NK-92 (cell line): Measurements from ENCODE around the gene TUBA4A.
"Not testable (repeated sequence)": the region's sequence is repeated elsewhere in the genome, so short reads cannot be mapped to it uniquely, and the experiment has no call there.

Experiments used
- DNase-seq: peaks from one replicate; lab custom pipeline; 2025; ENCODE audit not compliant: unreplicated experiment; lab: John Stamatoyannopoulos, UW

The TUBA4A gene

DNA sequence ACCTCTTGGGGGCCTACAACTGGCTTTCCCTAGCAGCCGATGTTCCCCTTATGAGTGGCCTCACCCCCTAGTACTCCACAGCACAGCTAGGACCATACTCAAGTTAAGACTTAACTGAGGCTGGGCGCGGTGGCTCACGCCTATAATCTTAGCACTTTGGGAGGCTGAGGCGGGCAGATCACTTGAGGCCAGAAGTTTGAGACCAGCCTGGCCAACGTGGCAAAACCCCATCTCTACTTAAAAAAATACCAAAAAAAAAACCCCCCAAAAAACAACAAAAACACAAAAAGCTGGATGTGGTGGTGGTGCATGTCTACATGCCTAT lies 33.4 kb upstream of the TUBA4A start:
- not testable (repeated sequence) for DNase-seq

DNA sequence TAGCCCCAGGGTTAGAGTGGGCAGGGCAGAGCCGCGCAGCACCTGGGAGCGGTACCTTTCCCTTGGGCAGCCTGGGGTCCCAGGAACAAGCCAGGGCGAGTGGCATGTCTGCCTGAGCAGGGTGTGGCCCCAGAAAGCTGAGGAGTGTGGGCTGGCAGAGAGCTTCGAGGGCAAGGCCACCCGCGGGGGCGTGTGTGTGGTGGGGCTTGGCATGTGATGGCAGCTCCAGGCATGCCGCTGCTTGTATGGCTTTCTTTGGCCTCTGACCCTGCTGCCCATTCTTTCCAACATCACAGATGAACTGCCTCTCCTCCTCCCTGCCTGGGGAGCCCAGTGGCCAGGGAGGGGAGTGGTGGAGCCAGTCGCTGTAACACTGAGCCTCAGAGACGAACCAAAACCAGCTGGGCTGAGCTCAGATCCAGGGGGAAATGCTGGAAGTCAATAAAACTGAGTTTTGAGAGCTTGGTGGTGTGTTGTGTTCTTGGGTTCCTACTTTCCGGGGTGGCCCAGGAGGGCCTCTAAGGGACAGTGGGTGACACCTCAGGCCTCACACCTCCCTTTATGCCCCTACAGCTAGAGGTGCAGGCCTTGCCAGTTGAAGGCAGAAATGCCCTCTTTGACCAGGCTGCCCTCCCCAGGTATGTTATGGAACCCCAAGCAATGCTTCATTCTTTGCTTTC lies 32.9 kb upstream of the TUBA4A start:
- no peak for DNase-seq

DNA sequence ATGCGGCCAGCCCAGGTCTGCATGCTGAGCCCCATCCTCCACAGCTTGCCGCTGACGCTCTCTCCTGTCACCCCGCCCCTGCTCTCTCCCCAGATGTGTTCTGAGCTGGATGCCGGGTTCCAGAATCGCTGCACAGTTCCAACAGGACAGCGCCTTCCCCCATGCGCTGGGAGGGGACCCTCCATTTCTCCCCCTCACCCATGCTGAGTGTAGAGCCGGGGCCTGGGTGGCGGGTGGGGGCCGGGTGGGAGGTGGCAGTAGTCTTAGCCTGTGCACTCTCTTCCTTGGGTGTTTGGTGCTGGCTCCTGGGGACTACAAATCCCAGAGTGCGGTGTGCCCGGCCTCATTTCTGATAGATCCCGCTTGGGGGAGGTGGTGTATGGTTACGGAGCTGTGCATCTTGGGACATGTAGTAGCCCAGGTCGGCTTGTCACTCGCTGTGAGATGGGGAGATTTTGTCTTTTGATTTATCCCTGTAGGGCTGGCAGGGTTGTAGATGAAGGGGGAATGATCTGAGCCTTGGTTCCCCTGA lies 32.2 kb upstream of the TUBA4A start:
- DNase-seq: no peak

DNA sequence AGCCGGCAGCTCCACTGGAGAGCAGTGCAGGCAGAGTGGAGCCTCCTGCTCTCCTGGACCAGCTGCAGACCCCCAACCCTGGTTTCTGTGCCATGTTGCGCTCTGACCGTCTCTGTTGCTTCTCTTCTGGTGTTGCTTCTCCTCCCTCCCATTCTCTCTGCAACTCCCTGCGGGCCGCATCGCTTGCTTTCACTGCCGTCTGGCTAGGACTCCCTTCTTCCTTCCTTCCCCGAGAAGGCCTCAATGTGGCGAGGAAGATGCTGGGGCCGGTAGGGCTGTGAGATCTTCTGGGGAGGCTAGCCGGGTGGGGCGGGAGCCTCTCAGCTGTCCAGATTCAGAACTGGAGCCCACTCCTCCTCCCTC lies 31.6 kb upstream of the TUBA4A start:
- DNase-seq: no peak

DNA sequence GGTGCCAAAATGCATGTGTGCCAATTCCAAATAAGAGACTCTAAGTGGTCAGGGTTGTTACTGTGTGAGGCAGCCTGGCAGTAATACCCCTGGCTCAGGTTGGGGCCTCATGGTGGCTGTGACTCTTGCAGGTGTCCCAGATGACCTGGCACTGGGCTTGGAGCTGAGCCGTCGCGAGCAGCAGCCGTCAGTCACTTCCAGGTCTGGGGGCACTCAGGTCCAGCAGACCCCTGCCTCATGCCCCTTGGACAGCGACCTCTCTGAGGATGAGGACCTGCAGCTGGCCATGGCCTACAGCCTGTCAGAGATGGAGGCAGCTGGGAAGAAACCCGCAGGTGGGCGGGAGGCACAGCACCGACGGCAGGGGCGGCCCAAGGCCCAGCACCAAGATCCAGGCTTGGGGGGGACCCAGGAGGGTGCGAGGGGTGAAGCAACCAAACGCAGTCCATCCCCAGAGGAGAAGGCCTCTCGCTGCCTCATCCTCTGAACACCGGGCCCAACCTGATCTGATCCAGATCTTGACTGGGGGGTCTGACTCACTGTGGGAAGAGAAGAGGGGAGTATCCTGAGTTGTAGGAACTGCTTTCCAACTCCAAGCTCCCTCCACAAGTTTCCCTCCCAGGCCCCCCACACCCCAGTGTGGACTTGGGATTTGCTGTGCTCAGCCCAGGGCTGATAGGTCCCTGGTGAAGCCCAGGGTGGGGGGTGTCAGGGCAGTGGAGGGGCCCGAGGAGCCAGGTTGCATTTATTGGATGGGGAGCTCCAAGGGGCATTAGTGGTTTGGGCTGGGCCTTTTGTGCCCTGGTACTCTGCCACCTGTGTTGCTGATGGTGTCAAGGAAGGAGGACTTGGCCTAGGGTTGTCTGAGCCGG lies 31.0 kb upstream of the TUBA4A start:
- DNase-seq: no peak

DNA sequence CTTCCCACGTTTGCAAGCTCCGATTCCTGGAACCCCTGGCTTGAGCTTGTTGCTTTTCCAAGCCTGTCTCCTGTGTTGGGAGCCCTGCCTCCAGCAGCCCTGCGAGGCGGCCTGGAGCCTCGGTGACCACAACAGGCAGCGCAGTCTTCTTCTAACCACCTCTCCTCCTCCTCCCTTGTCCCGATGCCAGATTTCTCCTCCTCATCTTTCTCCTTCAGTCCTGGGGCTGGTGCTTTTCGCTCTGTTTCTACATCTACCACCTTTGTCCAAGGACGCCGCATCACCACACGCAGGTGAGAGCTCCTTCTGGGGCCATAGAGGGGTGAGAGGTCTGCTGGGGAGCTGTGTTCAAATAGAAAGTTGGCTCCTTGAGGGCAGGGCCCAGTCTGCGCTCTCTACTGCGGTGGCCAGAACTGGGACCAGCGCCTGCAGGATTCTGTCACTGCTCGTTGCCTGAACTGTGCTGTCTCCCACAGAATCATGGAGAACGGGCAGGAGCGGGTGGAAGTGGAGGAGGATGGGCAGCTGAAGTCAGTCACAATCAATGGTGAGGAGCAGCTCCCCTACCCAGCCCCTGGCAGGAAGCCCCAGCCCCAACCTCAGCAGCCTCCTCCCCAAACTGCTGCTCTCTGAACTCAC lies 29.3 kb upstream of the TUBA4A start:
- DNase-seq: no peak

DNA sequence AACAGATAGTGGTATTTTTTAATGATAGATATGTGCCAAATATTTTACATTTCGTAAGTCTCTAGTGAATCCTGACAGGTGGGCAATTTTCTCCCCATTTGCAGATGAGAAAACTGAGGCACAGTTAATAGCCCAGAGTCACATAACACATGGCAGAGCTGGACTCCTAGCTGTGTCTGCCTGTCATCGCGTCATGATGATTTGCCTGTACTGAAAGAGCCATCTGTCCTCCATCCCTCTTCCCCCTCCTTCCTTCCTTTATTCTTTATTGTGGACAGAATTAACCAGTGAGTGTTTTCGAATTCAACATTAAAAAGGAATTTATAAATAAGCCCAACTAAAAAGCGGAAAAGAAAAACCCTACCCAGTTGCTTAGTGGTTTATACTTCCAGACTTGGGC lies 28.7 kb upstream of the TUBA4A start:
- DNase-seq: no peak

DNA sequence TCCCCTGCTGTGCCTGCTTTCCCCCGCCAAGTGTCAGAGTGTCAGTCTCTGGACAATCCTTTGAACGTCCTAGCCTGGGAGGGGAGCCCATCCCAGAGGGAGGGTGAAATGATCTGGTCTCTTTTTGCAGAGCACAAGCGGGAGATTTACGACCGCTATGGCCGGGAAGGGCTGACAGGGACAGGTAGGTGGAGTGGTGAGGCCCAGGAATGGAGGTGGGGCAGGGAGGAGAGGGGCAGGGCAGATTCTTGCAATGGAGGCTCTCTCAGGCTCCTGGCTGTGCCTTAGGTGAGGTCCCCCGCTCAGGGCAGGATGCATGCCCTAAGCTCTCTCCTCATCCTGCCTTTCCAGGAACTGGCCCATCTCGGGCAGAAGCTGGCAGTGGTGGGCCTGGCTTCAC lies 27.9 kb upstream of the TUBA4A start:
- no peak for DNase-seq

DNA sequence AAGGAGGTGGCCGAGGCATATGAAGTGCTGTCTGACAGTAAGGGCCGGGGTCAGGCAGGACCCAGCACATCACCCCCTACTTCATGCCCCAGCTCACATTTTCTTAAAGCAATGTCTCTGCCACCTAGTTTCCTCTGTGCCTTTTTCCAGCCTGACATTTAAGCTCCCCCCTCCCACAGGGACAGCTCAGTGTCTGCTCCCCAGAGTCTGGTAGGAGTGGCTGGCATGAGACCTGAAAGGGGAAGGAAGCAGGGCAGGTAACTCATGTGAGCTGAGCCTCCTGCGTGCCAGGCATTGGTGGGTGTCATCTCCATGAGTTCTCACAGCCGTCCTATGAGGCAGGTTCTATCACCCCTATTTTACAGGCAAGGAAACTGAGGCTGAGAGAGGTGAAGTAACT lies 26.9 kb upstream of the TUBA4A start:
- DNase-seq: no peak

DNA sequence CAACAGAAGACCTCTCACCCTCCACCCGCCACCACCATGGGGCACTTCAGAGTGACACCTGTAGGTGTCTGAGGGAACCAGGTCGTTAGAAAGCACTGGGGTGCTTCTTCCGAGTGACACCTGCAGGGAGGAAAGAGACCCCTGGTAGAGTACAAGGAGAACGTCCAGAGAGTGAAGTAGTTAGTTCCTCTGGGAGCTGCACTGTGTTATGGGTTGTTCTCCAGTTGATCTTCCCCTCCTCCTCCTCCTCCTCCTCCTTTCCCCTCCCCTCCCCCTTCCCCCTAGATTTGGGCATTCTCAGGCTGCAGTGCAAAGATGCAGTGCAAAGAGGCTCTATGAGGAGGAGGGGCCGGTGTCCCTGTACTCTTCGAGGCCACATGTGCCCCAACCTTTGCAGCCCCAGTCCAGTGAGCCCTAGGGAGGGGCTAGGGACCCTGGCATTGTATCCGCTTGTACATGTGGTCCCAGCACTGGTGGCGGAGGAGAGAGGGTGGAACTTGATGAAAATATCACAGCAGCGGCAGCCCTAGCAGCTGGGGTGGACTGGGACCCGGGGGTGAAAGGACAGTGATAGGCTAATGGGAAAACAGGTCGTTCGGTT lies 26.3 kb upstream of the TUBA4A start:
- DNase-seq: no peak

DNA sequence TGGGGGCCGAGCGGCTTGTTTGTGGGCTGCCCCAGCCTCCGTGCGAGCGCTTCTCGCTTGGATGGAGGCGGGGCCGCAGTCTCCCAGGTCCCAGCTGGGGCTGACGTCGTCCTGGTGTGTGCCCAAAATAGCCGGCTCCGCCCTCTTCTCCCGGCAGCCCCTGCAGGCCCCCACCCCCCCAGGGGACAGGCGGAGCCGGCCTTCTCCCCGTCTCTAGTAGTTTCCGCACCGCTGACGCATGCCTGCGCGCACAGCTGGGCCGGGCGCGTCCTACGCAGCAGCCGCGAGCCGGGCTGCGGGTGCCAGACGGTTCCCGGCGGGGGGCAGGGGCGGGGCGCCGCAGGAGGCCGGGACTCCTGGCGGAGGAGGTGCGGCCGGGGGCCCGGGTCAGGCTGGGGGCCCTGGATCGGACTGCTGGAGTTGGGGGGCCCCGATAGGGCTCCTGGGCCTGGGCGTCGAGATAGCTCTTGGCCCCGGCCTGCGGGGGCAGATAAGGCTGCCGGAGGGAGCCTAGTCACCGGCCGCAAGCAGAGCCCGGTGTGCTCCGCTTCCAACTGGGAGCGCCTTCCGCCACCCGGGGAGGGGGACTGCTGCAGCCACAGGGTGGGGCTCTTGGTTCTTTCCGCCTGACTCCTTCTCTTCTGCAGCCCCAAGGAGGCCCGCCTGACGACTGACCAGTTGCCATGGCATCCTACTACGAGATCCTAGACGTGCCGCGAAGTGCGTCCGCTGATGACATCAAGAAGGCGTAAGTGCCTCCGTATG lies 25.6 kb upstream of the TUBA4A start, which contains the start of gene DNAJB2:
DNAJB2 (plus strand) TSS at position 216 of the 765 bp plus-strand sequence; CDS start at position 684, 468 bp downstream.
- DNase-seq: peak; percentile 79

DNA sequence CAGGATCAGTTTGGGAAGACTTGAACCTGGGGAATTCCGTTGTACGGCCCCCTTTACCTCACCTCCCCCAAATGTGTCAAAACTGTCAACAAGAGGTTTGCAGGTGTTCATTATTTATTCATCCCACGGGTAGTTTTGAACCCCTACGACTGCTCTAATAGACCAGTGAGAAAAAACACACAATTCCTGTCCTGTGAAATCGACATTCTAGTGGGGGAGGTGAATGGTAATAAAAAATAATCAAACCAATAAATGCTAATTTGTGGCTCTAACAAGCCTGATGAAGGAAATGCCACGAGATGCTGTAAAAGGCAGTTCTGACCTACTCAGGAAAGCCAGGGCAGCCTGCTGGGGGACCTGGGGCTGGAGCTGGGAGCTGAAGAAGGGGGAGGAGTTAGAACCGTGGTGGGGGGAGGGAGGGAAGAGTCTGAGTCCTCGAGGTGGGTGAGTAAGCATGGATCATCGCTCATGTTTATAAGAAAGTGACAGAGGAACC lies 25.0 kb upstream of the TUBA4A start:
- DNase-seq: no peak

DNA sequence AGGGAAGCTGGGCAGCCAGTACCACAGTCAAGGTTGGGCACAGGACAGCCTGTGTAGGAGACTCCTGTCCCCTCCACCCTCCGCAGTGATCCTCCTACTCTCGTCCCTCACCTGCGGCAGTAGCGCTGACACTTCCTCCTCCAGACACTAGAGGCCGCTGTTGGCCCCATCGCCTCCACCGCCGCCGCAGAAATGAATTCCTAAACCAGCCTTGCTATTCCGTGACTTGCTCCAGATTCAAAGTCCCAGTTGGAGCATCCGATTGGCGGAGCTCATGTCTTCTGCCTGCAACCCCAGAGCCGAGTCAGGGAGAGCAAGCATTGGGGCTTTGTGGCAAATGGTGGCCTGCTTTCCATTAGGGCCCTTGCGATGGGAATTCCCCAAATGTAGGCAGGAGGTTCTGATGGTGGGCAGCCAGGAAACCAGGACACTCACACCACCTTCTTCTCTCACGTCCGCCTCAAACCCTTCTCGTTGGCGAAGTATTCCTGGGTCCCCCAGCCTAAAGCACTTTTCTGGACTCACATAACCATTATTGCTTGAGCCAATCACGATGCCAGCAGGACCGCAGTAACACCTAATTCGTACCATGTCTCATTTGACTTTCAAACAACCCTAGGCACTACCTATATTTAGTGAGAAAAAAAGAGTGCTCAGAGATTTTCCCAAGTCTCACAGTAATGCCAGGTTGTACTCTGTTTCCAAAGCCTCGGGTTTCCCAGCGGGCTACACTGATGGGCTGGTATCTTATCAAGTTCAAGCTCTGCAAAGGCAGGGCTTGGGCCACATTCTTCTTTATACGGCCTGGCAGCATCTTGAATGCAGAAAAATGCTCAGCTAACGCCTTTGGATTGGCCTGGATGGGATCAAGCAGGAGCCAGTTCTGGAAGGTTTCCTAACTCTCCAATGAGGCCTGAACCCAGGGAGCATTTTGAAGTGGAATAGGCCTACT lies 24.3 kb upstream of the TUBA4A start:
- DNase-seq: no peak

DNA sequence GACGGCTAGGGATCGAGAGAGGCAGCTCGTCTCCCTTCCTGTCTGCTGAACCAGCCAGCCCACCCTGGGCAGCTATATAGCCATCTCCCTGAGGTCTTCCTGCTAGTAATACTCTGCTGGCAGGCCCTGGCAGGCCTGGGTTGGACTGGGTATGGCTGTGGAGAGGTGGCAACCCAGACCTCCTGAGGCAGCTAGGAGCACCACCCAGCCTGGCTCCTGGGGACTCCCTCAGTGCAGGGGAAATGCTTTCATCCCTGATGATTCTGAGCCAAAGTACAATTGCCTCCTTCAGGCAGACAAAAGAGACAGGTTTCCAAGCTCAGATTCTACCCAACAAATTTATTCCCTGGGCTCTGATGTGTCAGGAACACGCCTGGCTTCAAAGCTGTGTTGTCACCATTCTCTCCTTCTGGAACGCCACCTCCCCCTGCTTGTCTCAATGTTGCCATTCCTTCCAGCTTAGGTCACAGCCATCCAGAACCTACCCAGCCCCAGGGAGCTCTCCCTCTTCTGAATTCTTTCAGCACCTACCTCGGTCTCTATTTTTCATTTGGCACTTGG lies 20.7 kb upstream of the TUBA4A start:
- DNase-seq: no peak

DNA sequence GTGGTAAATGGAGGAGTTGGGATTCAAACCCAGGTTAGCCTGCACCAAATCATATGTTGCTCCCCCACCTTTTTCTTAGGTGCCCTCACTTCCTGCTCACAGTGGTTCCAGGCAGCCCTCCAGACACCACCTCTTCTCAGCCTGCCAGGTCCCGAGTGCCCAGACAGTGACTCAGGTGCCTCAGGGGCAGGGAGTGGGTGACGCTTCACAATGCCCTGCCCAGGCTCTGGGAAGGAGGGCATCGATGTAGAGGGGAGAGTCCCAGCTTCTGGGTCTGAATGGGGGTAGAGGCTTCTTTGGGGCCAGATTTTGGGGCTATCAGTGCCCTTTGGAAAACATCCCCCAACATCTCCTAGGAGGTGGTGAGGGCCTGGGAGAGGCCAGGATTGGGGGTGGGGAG lies 20.2 kb upstream of the TUBA4A start:
- no peak for DNase-seq

DNA sequence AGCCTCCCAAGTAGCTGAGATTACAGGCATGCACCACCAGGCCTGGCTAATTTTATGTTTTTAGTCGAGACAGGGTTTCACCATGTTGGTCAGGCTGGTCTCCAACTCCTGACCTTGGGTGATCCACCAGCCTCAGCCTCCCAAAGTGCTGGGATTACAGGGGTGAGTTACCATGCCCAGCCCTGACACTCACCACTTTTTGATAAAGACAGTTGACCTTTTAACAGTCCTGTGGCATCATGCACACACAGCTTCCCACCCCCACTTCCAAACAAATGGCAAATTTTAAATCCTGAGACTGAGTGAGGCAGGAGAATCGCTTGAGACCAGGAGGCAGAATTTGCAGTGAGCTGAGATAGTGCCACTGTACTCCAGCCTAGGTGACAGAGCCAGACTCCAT lies 19.3 kb upstream of the TUBA4A start:
- no peak for DNase-seq

DNA sequence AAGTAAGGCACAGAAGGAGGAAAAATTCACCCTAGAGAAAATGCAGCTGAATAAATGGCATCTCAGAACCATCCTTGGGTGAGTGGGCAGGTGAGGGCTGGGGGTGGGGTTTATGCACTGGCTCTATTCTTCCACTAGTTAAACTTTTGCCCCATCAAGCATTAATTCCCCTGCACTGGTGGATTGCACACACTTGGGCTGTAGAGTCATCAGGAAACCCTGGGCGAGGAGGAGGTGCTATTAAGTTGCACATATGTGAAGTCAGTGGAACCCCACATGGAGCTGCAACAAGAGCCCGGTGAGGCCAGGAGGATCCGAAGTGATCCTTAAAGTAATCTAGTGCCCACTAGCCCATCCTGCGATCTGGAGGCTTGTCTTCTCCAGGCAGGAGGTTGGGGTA lies 18.6 kb upstream of the TUBA4A start:
- no peak for DNase-seq

DNA sequence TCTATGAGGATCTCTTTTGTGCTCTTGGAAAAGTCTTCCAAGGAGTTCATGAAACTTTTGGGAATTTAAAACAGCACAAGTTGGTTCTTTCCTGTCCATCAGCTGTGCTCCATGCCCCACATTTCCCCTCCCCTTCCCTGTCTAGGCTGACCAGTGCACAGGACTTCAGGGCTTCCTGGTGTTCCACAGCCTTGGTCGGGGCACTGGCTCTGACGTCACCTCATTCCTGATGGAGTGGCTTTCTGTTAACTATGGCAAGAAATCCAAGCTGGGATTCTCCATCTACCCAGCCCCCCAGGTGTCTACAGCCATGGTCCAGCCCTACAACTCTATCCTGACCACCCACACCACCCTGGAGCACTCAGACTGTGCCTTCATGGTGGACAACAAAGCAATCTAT lies 17.3 kb upstream of the TUBA4A start:
- DNase-seq: no peak

DNA sequence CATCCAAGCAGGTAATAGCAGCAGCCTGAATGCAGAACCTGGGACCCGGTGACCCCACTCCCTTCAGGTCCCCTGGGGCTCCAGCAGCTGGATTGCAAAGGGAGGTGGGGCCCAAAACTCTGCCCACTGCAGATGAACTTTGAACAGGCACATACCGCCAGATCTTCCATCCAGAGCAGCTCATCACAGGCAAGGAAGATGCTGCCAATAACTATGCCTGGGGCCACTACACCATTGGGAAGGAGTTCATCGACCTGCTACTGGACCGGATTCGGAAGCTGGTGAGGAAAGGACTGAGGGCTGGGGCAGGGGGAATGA lies 16.3 kb upstream of the TUBA4A start:
- no peak for DNase-seq
